GM15510 (cell line): Measurements from ENCODE around the gene PPP1CB.

ENCODE experiments used
- POLR2A ChIP-seq: IDR thresholded peaks from 3 replicates; pipeline ENCODE4 v1.6.1; 2011; ENCODE audit warnings: borderline replicate concordance; ENCODE audit not compliant: insufficient read length; ENCODE audit errors: extremely low read depth

Gene PPP1CB

DNA sequence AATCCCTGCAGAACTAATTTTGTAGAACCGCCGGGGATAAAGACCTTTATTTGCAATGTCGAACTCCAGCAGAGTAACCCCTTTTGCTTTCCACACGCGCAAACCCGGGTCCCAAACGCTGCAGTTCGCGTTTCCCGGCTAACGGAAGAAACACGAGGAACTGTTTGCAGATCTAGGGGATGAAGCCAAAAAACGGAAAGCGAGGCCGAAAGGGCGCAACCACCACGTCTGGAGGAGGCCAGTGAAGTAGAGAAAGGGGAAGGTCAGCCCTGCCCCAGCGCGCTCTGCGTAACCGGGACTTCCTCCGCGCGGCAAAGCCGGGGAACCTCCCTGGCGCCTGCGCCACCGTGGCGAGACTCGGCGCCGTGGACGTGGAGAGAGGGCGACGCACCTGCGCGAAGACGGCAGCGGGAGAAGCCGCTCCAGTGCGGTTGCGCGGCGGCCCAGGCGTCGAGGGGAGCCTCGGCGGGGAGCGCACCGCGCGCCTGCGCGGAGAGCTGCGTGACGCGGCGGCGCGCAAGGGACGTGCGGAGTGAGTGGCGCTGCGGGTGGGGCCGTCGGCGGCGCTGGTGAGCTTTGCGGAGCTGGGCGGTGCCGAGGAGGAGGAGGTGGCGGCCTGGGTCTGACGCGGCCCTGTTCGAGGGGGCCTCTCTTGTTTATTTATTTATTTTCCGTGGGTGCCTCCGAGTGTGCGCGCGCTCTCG lies at the start of gene PPP1CB:
Gene PPP1CB, plus strand, starts transcription at position 579 of the 704 bp plus-strand sequence. CDS start 295 bp downstream, outside the sequence.
- peak; percentile 83 for TF ChIP-seq POLR2A

GRCh38 chr2:28702415-28702861 lies 49.2 kb upstream of the PPP1CB start:
- no peak for TF ChIP-seq POLR2A

DNA sequence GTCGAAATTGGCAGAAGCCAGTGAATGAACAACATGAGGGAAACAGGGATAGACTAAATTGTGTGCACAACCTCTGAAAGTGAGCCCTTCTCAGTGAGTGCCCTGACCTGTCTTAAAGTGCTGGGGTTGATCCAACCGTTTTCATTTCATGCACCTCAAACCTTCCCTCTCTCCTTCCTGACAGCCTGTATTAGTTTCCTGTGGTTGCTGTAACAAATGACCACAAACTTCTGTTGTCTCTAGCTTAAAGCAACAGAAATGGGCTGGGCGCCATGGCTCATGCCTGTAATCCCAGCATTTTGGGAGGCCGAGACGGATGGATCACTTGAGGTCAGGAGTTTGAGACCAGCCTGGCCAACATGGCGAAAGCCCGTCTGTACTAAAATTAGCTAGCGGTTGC lies 48.8 kb upstream of the PPP1CB start:
- TF ChIP-seq POLR2A = no peak

- TF ChIP-seq POLR2A = no peak
These were observed 47.0 kb upstream of the PPP1CB start for GRCh38 chr2:28704621-28705020.

- TF ChIP-seq POLR2A = no peak
These were observed 45.7 kb upstream of the PPP1CB start for GRCh38 chr2:28705751-28706440.

- TF ChIP-seq POLR2A = no peak
These were observed 44.0 kb upstream of the PPP1CB start for GRCh38 chr2:28707592-28707991.

DNA sequence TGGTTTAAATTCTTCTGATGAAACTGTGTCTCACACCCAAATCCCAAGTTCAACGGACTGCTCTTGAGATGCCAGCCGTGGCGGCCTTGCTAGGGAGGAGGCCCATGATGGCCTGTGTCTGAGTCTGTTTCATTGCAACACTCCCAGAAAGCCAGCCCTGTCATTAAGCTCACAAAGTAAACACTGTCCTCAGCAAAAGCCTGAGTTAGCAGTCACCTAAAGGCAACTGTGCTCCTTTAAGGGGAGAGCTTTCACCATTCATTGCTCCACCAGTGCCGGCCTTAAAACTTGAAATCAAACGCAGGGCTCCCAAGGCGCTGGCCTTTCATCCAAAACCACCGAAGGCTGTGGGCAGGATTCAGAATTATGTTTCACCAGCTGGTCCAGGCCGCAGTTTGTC lies 42.5 kb upstream of the PPP1CB start:
- no peak for TF ChIP-seq POLR2A

DNA sequence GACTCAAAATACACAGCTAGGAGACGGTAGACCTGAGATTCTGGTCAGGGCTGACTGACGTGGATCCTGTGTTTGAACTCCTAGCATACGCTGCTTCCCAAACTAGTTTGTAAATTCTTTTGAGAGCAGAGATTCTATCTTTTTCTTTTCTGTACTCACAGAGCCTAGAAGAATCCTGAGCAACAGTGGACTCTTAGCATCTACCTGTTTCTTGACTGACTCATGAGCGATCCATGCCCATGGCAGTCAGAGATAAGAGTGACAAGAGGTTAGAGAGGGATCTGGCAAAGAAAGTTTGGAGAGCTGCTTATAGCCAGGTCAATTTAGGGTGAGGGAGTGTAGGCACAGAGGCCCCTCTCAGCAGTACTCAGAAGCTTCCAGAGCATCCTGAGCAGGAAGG lies 41.1 kb upstream of the PPP1CB start:
- TF ChIP-seq POLR2A = no peak

DNA sequence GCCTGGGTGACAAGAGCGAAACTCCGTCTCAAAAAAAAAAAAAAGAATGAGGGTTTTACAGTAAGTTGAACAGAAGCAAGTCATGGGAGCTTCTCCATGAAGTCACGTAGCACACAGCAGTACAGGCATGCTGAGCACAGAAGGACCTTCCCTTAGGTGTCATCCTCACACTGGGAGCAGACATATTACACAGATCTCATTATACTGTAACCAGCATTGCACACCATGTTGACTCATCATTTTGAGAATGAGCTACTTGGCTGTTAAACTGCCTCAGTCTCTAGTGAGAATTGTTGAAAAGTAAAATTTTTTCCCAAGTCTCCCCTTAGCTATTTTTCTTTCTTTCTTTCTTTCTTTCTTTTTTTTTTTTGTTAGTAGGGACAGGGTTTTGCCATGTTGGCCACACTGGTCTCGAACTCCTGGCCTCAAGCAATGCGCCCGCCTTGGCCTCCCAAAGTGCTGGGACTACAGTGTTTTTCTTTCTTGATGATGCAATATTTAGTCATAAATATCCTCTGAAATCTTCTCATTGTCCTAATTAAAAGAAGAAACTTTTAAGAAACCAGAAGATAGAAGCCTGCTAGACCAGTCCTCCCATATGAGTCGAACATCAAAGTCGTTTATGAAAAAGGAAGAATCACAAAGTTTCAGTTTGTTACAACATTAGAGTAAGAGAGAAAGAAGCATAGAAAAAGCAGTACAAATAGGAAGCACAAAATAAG lies 37.9 kb upstream of the PPP1CB start:
- TF ChIP-seq POLR2A = no peak

DNA sequence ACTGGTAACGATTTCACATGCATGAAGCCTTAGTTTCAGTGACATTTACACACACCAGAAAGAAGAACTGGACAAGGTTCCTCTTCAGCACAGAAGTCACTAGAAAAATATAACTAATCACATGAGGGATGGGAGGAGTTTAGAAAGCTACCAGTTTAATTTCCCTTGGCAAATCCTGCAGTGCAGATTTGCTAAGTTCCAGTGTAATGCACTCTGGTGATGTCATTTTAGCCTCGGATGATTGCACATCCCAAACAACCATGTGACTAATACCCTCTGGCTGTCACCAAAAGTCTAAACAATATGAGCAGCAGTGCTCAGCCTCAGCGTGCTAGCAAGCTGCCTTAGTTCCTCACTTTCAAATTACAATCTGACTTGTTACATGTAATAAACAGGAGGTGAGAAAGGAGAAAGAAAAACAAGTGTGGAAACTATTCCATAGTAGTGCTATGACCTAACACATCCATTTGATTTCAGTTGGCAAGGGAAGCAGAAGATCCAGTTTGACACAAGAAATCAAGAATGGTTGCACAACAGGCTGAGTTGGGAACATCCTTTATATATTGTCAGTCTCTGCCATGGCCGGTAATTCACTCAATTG lies 35.3 kb upstream of the PPP1CB start:
- no peak for TF ChIP-seq POLR2A

- no peak for TF ChIP-seq POLR2A
These were observed 34.3 kb upstream of the PPP1CB start for GRCh38 chr2:28717339-28717758.

DNA sequence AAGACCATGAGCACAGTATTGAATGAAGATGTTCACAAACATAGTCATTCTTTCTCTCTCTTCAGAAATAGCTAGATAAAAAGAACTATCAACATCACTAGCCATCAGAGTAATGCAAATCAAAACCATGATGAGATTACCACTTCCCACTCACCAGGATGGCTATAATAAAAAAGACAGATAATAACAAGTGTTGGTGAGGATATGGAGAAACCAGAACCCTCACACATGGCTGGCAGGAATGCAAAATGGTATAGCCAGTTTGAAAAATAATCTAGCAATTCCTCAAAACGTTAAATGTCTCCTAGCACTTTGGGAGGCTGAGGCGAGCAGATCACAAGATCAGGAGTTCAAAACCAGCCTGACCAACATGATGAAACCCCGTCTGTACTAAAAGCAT lies 31.3 kb upstream of the PPP1CB start:
- TF ChIP-seq POLR2A = no peak

- TF ChIP-seq POLR2A = no peak
These were observed 29.9 kb upstream of the PPP1CB start for GRCh38 chr2:28721601-28722191.

GRCh38 chr2:28725021-28725711 lies 26.5 kb upstream of the PPP1CB start:
- no peak for TF ChIP-seq POLR2A
